ENCODE data around the gene EVA1C.
"Not testable (repeated sequence)": the region's sequence is repeated elsewhere in the genome, so short reads cannot be mapped to it uniquely, and the experiment has no call there.

The EVA1C gene, protein sequence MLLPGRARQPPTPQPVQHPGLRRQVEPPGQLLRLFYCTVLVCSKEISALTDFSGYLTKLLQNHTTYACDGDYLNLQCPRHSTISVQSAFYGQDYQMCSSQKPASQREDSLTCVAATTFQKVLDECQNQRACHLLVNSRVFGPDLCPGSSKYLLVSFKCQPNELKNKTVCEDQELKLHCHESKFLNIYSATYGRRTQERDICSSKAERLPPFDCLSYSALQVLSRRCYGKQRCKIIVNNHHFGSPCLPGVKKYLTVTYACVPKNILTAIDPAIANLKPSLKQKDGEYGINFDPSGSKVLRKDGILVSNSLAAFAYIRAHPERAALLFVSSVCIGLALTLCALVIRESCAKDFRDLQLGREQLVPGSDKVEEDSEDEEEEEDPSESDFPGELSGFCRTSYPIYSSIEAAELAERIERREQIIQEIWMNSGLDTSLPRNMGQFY

DNA sequence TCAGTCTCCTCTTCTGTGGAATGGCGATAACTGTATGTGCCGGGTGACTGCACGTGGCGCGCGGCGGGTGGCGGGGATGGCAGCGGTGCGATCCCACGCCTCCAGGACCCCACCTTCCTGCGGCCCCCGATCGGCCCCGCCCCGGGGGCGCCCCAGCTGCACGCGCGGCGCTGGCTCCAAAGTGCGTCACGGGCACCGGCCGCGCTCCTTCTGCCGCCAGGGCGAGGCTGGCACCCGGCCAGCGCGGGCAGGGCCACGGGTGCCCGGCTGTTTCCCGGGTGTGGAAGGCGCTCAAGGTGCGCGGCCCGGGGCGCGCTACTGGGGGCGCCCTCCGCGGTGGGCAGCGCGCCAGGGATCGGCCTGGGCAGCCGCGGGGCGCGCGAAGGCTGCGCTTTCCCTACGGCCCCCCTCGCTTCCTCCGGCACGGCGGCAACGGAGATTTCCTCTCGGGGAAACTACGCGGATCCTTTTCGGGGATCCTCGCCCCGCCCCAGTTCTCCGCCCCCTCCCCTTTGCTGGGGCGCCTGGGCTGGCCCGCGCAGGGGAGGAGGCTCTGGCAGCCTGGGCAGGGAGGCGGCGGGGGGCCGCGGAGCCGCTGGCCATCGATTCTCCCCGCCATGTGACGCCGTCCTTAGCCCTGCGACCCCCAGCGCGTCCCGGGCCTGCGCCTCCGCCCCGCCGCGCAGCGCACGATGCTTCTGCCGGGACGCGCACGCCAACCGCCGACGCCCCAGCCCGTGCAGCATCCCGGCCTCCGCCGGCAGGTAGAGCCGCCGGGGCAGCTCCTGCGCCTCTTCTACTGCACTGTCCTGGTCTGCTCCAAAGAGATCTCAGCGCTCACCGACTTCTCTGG is at the start of gene EVA1C:
Gene EVA1C (plus strand): TSS at position 545 of the 853 bp plus-strand sequence. CDS start 148 bp downstream, at position 693.
- in situ Hi-C loops (cut with HindIII; ENCODE audit: low pct_ligation_motif_present, low pct_unique_long_range_greater_than_20kb, low sequenced_read_pairs) = no loop called here
- DNase-seq = no peak

DNA sequence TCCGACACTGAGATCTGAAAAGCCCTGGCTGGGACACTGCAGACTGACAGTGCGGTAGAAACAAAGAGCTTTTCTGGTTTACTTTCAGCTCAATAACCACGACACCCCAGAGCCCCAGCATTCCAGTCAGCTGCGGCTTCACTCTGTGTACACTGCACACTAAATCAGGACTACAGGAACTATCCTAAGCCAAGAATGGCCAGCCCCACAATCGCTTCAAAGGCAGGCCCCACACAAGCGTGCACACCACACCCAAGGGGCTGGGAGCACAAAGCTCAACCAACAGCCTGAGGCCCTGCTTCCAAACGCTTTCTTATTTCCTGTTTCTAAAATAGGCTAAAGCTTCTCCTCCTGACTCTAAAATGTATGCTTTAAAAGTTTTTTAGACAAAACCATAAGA is 48.1 kb upstream of the EVA1C start:
- no peak for DNase-seq

DNA sequence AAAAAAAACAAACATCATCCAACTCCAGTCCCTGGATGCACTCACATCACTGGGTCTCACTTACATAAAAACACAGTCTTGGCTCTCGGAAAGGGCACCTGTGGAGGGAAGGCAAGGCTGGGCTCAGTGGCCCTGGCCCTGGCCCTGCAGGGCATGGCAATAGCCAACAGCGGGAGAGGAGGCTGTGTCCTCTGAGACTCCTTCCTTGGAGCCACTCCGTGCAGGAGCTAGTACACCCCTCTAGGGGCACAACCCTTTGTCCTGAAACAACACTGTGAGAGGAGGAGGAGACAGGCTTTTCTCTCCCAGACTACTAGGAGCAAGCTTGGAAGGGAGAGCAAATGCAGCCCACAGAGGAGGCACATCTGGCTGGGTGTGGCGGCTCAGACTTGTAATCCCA is 47.7 kb upstream of the EVA1C start:
- DNase-seq = no peak

More for the DNA sequence above, 48.1 kb upstream of the EVA1C start:
- in situ Hi-C loops (cut with HindIII; ENCODE audit: low pct_ligation_motif_present, low pct_unique_long_range_greater_than_20kb, low sequenced_read_pairs) = no loop called here

DNA sequence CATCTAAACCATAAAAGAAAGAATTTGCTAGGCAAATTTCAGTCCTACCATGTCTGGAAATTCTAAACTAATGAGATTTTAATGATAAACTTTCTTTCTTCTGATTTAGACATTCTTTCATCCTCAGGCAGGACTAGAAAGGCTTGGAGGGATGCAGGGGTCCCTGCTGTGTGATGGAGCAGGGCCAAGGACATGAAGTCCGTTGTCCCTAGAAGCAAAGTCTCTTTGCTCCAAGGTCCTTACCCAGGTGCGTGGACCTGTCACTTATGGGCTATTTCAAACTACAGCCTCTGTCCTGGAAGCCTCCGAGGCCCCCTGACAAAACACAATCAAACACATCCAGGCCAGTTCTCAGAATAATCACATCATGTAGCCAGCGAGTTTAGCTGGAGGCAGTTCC is 46.3 kb upstream of the EVA1C start:
- in situ Hi-C loops (cut with HindIII; ENCODE audit: low pct_ligation_motif_present, low pct_unique_long_range_greater_than_20kb, low sequenced_read_pairs) = no loop called here
- DNase-seq = no peak

More for the DNA sequence above, 47.7 kb upstream of the EVA1C start:
- in situ Hi-C loops (cut with HindIII; ENCODE audit: low pct_ligation_motif_present, low pct_unique_long_range_greater_than_20kb, low sequenced_read_pairs) = no loop called here

DNA sequence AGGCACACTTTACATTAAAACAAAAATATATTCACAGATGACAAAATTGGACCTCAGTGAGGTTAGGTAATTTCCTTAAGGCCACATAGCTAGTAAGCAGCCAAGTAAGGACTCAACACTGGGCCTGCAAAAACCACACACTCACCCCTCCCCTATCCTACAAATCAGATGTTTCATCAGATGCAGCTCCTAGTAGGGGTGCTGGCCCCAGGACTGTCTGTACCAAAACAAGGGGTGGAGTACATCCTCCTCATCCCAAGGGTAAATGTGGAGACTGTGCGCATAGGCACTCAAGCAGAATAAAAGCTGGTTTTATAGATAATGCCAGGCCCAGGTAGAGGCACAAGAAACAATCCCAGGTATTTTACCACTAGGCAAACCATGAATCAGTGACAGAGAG is 45.3 kb upstream of the EVA1C start:
- in situ Hi-C loops (cut with HindIII; ENCODE audit: low pct_ligation_motif_present, low pct_unique_long_range_greater_than_20kb, low sequenced_read_pairs) = no loop called here
- DNase-seq = no peak

DNA sequence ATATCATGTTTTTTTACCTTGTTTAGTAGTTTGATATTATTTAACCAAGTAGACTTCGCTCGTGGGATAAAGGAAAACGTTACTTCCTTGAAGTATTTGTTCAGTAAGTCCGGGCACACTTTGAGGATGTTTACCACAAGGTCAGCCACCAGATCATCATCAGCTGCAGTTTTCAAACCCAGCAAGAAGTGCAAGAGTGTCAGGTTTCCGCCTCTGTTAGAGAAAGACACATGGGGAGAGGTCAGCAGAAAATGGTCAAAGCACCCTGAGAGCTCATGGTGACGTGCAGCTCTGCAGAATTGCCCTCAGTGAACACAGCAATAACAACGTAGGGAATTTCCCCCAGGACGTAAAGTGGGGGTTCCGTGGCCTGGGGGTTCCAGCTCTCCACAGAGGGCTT is 44.1 kb upstream of the EVA1C start:
- no peak for DNase-seq
- in situ Hi-C loops (cut with HindIII; ENCODE audit: low pct_ligation_motif_present, low pct_unique_long_range_greater_than_20kb, low sequenced_read_pairs) = no loop called here

DNA sequence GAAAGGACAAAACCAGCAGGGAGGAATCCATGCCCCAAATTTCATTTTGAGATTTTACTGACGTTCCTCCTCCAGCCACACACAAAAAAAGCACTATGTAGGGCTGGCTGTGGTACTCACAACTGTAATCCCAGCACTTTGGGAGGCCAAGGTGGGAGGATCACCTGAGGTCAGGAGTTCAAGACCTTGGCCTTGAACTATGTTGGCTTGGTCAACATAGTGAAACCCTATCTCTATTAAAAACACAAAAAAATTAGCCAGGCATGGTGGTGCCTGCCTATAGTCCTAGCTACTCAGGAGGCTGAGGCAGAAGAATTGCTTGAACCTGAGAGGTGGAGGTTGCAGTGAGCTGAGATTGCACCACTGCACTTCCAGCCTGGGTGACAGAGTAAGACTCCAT is 43.5 kb upstream of the EVA1C start:
- DNase-seq; in situ Hi-C loops (cut with HindIII; ENCODE audit: low pct_ligation_motif_present, low pct_unique_long_range_greater_than_20kb, low sequenced_read_pairs): not testable (repeated sequence)

DNA sequence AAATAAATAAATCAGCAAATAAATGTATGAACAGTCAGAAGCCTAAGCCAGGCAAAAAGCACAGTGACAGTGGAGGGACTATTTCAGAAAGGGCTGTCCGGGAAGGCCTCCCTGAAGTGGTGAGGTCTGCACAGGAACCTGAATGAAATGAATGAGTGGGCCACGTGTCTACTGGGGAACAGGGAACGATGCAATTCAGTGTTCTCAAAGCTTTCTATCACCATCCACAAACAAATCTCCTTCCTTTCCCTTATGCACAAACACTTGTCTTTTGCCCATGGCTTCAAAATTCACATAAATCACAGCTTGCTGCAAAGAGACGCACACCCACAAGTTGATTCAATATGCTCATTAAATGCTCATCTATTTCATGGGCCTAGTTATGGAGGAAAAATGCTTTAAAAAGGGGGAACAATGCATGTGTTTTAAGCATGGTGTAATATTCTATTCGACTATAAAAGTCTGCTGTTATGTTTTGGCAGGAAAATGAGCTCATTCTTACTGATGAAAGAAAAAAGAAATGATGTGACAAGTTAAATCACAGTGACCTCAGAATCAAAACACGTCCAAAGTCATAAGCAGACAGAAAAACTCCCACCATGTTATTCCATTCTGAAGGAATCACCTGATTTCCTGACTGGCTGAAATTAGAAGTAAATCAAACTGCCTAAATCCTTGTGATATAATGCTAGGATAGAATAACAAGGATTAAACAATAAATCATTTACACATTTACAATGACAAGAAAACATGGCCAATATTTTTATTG is 41.3 kb upstream of the EVA1C start:
- in situ Hi-C loops (cut with HindIII; ENCODE audit: low pct_ligation_motif_present, low pct_unique_long_range_greater_than_20kb, low sequenced_read_pairs) = no loop called here
- no peak for DNase-seq

DNA sequence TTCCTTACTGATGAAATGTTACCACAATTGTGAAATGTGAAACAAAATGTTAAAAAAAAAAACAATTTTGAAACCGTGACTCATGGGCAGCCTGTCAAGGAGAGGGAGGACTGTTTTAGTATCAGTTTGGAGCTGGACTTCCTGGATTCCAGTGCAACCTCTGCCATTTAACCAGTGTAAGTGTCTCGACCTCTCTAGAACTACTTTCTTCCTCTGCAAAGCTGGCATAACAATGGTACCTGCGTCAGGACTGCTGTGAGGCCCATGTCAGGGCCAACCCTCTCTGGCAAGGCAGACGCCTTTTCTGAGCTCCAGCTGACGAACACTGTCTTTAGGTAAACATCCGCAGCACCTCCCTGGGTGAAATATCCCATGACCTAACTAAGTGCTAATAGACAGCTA is 40.6 kb upstream of the EVA1C start:
- no peak for DNase-seq
- in situ Hi-C loops (cut with HindIII; ENCODE audit: low pct_ligation_motif_present, low pct_unique_long_range_greater_than_20kb, low sequenced_read_pairs) = no loop called here

DNA sequence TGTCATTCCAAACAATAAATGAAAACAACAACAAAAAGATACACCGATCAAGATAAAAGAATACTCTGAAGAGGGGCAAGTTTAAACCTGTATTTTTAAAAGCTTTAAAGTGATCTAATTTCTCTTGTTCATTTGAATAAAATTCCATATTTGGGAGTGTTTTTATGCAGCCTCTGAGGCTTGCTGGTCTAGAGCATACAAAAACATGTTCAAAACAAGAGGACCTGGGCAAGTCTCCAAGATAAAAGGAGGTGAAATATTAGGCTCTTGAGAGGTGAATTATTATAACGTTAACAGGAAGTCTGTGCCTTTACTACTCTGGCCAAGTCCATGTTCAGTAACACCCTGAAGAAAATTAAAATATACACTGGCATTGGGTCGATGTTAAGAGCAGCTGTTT is 39.8 kb upstream of the EVA1C start:
- in situ Hi-C loops (cut with HindIII; ENCODE audit: low pct_ligation_motif_present, low pct_unique_long_range_greater_than_20kb, low sequenced_read_pairs) = no loop called here
- DNase-seq = no peak

DNA sequence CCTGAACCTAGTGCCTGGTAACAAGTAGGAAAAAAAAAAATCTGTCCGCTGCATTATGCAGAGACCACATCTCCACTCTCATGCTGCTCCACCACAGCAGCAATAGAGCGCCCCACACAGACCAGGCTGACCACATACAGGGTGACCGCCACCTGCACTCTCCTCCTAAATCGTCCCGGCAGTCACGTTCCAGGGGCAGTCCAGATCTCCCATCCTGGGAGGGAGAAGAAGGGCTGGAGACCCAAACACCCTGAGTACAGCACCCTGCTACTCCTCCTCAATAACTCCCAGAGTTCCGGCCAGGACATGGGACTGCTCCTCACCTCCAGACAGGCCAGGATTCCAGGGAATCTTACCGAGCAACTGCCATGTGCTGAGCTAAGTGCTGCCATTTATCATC is 35.0 kb upstream of the EVA1C start:
- no peak for DNase-seq
- in situ Hi-C loops (cut with HindIII; ENCODE audit: low pct_ligation_motif_present, low pct_unique_long_range_greater_than_20kb, low sequenced_read_pairs) = no loop called here

DNA sequence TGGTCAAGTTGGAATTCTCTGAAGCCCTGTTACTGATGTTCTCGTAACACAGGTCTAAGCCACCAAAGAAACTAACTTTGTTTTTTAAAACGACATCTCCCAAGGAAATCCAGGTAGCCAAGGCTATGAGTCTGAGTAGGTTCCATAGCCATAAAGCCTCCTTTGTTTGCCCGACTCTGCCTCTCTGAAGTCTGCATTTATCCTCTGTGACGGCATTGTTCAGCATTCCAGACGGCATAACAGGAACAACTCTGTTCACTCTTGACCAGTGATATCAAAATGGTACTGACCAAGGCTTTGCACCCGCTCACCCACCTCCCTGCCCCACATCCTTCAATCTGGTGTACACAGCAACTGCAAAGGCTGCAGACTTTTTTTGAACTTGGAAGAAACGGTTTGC is 34.5 kb upstream of the EVA1C start:
- in situ Hi-C loops (cut with HindIII; ENCODE audit: low pct_ligation_motif_present, low pct_unique_long_range_greater_than_20kb, low sequenced_read_pairs) = no loop called here
- no peak for DNase-seq

DNA sequence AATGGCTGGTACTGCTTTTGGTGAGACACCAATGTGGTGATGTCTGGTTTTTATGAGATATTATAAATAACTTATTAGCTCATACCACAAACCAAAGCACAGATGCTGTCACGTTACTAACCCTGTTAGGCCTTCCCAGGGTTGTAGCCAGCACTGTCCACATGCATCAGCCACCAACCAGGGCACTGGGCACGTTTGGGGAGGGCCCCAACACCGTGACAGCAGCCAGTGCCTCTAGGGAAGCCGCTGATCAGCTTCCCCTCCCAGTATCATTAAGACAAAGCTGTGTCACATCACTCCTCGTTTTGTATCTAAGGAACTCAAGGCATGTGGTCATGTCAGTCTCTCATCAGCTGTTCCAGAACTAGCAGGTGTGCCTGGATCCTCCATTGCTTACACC is 33.5 kb upstream of the EVA1C start:
- no peak for DNase-seq
- in situ Hi-C loops (cut with HindIII; ENCODE audit: low pct_ligation_motif_present, low pct_unique_long_range_greater_than_20kb, low sequenced_read_pairs) = no loop called here

DNA sequence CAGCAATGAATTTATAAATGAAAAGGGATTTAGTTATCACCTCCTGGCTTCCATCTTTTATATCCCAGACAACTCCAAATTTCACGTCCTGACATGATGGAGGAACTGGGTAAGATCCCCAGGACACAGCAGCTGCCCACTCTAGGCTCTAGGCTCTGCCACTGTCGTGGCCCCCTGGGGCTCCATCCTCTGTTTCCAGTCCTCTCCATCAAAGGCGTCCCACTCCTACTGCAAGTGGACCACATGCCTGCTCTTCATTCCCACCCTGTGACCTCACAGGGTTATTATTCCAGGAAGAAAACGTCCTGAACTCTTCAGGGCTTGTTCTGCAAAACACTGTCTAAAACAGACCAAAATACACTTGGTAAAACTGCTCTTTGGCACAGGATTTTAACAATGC is 31.6 kb upstream of the EVA1C start:
- in situ Hi-C loops (cut with HindIII; ENCODE audit: low pct_ligation_motif_present, low pct_unique_long_range_greater_than_20kb, low sequenced_read_pairs) = no loop called here
- no peak for DNase-seq

DNA sequence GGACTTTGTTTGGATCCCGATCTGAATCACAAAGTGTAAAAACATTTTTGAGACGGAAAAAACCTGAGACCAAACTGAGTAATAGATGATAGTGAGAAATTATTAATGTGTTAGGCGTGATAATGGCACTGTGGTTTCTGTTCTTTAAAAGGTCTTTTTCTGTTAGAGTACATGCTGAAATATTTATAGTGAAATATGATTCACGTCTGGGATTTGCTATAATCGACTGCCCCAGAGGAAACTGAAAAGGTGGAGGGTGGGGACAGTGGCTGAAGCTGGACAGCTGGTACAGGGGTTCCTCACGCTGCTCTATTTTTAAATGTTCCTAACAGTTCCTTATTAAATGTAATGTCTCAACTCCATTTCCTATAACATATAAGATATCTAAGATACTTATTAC is 30.9 kb upstream of the EVA1C start:
- in situ Hi-C loops (cut with HindIII; ENCODE audit: low pct_ligation_motif_present, low pct_unique_long_range_greater_than_20kb, low sequenced_read_pairs) = no loop called here
- no peak for DNase-seq

DNA sequence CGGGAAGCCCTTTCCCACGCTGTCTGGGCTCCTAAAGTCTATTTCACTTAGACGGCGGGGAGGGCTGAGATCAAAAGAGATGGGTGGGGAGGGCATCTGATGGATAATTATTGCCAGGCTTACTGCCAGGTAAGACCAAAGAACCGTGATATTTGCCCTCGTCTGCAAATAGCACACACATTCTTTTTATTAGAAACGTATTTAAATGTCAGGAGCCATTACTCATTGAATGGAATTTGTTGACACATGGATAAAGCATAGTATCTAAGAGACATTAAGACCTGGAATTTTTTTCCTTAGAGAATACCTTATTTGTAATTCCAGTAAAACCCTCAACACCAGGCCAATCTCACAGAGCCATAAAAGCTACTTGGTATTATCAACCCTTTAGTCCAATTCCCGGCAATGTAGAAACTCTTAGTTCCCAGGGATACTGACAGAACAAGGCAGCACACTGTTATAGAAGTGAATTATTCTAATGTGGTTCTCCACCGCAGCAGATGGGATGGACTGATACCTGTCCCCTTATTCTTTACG is 30.3 kb upstream of the EVA1C start:
- in situ Hi-C loops (cut with HindIII; ENCODE audit: low pct_ligation_motif_present, low pct_unique_long_range_greater_than_20kb, low sequenced_read_pairs) = no loop called here
- DNase-seq = no peak

DNA sequence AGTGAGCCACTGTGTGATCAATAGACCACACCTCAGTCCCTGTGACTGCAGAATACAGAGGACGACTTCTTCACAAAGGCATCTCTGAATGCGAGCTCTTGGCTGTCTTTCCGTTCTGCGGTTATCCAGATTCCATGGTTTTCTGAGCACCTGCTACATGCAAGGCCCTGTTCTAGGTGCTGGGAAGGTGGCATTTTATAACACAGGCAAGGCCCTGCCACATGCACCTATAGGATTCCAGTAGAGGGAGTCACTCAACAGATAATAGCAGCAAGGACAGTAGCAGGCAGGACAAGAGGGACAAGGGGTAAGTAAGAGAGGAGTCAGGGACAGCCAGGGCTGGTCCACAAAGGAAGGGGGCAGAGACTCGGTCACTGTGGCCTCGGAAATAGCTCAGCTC is 28.7 kb upstream of the EVA1C start:
- in situ Hi-C loops (cut with HindIII; ENCODE audit: low pct_ligation_motif_present, low pct_unique_long_range_greater_than_20kb, low sequenced_read_pairs) = no loop called here

DNA sequence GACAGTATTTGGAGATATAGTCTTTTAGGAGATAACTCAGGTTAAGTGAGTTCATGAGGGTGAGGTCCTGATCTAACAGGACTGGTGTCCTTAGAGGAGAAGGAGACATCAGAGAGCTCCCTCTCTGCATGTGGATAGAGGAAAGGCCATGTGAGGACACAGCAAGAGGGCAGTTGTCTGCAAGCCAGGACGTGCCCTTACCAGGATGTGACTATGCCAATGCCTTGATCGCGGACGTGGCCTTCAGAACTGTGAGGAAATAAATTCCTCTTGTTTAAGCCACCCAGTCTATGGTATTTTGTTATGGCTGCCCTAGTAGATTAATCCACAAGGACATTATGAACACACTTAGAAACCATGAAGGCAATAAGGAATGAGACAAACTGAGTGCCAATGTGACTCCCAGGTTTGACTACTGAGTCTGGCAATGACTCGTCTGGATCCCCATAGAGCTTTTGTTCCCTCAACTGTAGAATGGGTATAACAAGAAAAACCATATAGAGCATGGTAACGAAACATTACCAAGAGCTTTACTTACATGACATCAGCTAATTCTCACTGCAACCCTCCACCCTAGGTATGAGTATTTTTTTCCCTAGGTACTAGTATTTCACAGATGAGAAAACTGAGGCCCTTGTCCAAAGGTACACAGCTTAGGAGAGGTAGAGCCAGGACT is 26.2 kb upstream of the EVA1C start:
- in situ Hi-C loops (cut with HindIII; ENCODE audit: low pct_ligation_motif_present, low pct_unique_long_range_greater_than_20kb, low sequenced_read_pairs) = no loop called here
- DNase-seq = no peak

More for the DNA sequence above, 28.7 kb upstream of the EVA1C start:
- no peak for DNase-seq

Data from ACHN (cell line).